ENCODE data around the gene NFIX.
A peak's percentile ranks its signal among the peaks of the same experiment; 100 is the strongest.

The NFIX gene

DNA sequence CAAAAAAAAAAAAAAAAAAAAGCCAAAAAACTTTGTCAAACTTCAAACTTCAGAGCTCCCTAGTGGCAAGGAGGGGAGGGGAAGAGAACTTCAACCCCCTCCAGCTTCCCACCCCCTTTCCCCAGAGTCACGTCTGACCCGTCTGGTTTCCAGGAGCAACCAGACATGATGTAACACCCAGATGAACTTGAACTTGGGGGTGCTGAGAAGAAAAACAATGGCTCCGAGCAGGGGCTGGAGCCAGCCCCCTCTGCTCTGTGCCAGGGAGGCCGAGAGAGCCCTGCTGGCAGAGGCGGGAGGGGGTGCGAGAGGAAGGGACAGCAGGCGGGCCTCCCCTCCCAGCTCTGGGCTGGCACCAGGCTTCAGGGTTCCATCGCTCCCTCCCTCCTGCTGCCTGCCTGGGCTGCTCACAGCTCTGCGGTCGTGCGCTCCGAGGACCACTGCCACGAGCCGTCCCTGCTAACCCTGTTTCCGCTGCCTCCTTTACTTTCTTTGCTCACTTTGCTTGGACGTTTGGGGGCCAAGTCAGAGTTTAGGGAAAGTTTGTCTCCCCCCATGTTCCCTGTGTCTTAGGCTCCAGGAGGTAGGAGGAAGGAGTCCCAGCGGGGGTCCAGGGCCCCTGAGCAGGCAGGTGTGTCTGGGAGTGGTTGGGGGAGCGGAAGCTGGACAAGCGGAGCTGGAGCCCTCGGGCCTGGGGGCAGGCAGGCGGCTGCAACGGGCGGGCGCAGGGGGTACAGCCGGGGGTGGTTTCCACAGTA lies 96.3 kb downstream of the NFIX start:
- DNase-seq (ENCODE audit: low read depth in 2 of 2), result no peak

- DNase-seq (ENCODE audit: low read depth in 2 of 2), result no peak
Observed at GRCh38 chr19:13092158-13092543, 96.9 kb downstream of the NFIX start.

DNA sequence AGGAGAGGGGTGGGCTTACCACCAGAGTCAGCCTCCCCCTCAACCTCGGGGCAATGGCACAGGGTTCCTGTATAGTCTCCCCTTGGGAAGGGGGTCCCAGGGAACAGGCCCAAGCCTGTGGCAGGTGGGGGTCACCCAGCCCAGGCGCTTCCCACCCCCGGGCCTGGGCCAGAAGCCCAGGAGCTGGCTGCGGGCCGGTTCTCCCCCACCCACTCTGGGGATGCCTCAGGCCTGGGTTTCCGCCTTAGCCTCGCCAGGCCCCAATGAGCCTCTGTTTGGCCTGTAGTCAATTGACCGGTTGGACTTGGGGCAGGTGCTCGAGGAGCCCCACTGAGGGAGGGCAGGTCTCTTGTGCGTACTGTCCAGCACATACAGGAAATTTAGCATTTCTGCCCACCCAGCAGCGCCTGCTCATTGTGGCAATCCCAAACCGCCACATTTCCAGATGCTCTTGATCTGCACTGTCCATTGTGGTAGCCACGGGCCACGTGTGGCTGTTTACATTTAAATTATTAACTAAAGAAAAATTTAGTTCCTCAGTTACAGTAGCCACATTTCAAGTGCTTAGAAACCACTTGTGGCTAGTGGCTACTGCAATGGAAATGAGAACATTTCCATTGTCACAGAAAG lies 97.4 kb downstream of the NFIX start:
- no peak for DNase-seq (ENCODE audit: low read depth in 2 of 2)

DNA sequence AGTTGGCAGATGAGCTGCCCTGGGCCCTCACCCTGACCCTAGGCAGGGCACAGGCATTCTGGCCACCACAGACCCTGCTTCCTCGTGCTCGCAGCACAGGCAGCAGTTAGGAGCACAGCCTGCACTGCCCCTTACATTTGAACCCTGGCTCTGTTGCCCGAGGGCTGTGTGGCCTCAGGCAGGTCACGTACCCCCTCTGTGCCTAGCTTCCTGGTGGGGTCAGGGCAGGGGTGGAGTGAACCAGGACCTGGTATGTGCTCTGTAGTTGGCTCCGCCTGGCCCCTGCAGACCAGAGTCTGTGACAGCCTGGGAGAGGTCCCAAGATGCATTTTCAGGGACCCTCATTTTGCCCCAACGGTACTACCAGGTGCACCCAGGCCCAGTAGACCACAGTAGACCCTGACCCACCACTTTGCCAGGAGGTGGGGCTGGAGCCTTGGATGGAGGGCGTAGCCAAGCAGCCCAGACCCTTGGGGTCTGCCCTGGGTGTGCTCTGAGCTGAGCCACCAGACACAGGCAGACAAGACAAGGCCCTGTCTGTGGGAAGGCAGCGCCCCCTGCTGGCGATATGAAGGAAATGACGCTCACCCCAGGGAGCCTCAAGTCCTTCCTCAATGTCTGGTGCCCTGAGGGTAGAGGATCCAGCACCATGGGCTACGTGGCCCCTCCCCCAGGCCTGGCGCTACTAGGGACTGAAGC lies 98.3 kb downstream of the NFIX start:
- DNase-seq (ENCODE audit: low read depth in 2 of 2), result peak; percentile 76 to 77

GRCh38 chr19:13094106-13094504 lies 98.8 kb downstream of the NFIX start:
- DNase-seq (ENCODE audit: low read depth in 2 of 2), result no peak

GRCh38 chr19:13094771-13095392 lies 99.6 kb downstream of the NFIX start:
- no peak for DNase-seq (ENCODE audit: low read depth in 2 of 2)

- no peak for DNase-seq (ENCODE audit: low read depth in 2 of 2)
Observed at GRCh38 chr19:13095393-13095784, 100.1 kb downstream of the NFIX start.

DNA sequence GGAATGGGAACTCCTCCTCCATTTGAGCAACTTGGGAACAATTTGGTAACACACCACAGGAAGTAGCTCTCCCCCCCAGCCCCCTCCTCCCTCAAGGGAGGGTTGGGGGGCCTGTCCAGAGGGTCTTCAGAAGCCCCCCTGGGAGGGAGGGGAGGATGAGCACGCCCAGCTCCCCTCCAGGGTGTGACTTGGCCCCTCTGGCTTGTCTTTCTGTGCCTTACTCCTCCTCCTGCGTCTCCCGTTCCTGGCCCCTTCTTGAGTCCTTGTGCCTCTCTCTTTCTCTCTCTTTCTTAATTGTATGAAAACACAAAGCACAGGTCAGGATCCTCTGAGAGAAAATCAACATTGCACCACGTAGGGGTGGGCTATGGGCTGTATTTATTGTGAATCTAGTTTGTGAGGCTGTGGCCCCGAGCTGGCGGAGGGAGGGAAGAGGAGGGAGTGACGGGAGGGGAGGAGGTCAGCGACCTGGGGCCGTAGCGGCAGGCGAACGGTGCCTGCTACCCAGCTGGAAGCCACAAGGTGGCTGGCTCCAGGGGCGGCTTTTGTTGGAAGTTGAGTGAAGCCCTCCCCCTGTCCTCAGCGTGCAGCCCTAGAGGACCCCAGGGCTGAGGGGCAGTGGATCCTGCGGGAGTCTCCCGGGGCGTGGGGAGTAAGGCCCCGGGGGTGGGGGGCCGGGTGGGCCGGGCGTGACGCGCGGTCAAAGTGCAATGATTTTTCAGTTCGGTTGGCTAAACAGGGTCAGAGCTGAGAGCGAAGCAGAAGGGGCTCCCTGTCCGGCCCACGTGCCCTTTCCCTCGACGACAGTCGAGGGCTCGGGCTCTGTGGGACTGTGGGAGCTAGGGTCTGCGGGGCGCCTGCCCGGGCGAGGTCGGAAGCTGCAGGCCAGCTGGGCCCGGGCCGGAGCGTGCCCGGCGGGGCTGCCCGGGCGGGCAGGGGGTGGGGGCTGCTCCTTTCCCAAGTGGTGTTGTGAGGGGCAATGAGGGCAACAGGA lies 101.0 kb downstream of the NFIX start:
- no peak for DNase-seq (ENCODE audit: low read depth in 2 of 2)

DNA sequence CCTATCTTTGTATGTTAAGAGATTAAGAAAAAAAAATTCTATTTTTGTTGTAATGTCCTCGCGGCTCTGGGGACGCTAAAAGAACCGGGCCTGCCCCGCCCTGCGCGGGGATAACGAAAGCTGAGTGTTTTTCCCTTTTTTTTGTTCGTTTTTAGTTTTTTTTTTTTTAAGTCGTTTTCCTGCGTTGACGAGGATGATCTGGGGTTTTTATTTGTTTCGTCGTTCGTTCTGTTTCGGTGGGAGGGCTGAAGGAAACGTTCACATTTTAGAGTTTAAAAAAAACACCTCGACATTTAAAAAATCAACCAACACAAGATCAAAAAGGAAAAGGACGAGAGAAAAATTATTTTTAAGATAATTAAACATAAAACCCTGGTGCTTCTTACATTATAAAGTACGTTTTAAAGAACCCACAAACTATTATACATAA lies 101.8 kb downstream of the NFIX start:
- no peak for DNase-seq (ENCODE audit: low read depth in 2 of 2)

GRCh38 chr19:13097463-13098258 lies 102.4 kb downstream of the NFIX start:
- no peak for DNase-seq (ENCODE audit: low read depth in 2 of 2)

DNA sequence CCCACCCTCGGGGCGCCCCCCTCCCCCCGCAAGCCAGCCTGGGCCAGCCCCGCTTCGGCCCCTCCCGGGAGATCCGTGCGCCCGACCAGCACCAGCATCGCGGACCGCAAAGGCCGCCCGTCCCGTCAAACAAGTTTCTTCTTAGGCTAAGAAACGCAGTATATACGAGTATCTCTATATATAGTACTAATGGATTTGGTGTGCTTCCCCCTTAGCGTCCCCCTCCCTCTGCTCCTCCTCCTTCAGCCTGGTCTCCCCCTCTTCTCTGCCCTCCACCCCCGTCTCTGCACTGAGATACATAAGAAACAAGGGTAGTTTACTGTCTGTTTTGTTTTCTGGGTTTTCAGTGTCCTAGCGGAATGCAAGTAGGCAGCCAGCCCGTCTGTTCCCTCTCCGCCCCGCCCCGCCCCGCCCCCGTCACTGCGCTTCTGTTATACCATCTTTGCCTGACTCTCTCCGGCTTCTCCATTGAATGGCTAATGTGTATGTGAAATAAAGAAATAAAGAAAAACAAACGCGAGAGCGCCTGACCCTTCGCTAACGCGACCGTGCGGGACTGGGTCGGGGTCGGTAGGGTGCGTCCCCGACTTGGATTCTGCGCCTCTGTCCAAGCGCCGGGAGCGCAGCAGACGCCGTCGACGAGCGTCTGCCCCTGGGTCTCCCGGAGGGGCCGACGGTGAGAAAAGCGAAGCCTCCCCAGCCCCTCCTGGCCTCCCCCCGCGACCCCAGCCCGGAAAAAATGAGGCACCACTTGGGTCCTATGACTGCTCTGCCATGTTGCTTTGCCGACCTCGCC lies 103.2 kb downstream of the NFIX start:
- DNase-seq (ENCODE audit: low read depth in 2 of 2), result no peak

DNA sequence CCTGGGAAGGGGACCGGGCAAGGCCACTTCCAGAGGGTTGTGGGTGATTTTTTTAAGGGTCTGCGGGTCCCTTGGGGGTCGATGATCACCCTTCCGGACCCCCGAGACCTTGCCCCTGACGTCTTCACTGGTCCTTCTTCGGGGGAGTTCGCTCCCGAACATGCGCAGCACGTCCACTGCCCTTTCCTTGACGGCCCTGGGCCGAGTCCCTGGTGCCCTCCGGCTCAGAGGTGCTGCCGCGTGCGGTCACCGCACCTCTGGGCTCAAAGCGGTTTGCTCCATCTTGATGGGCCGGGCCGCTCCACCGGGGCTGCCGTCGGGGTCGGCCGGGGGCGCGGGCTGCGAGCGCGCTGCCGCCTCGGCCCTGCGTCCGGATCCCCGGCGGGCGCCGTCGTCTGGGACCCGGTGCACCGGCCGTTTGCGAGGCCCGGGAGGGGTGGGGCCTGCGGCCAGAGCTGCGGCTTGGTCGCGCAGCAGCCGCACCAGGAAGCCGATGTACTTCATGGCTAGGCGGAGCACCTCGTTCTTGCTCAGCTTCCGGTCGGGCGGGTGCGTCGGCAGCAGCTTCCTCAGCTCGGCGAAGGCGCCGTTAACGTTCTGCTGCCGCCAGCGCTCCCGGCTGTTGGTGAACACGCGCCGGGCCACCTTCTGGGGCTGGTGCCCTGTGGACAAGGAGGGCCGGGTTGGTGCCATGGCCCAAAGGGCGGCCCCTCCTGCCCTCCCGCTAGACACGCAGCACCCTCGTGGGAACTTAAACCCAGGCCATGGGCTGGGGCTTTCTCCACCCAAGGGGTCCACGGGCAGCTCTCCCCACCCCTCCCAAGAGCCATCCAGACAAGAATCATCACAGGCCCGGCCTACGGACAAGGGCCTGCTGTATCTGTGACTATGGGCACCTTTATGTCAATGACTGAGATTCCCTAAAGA lies 104.1 kb downstream of the NFIX start:
- peak; percentile 45 to 60 for DNase-seq (ENCODE audit: low read depth in 2 of 2)

- peak in 1 of 2 donors; percentile 59 for DNase-seq (ENCODE audit: low read depth in 2 of 2)
Observed at GRCh38 chr19:13100031-13100588, 104.8 kb downstream of the NFIX start.

DNA sequence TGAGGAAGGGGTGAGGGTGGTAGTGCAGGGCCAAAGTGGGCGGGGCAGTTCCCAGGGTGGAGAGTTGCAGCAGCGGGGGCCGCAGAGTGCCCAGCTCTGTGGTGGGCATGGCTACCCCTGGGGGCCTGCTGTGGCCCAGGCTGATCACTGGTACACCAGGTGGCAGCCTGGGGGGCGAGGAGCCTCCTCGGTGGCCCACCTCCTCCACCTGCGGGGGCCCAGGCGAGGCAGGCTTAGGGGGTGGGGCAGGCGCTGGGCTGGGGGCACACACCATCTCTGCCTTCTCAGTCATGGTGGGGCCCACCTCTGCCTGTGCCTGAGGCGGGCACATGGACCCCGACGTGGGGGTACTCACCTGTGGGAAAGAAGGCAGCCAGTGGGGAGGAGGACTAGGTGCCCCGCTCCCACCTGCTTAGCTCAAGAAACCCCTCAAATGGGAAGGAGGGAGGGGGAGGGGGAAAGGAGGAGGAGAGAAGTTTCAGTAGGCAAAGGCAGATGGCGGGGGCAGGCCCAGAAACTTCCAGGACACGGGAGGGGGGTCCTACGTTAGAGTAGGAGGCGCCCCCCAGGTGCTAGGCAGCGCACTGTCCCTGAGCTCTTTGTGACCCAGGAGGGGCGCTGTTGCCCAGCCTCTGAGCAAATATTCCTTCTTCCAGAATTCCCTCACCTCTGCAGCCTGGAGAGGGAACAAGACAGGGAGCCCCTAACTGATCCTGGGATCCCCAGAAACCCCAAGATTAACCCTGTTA lies 105.7 kb downstream of the NFIX start:
- DNase-seq (ENCODE audit: low read depth in 2 of 2), result no peak

- no peak for DNase-seq (ENCODE audit: low read depth in 2 of 2)
Observed at GRCh38 chr19:13101590-13102415, 106.5 kb downstream of the NFIX start.

- DNase-seq (ENCODE audit: low read depth in 2 of 2), result no peak
Observed at GRCh38 chr19:13102416-13102665, 107.1 kb downstream of the NFIX start.

Data from activated CD4-positive, alpha-beta T cell treated with anti-CD3 and anti-CD28 coated beads for 24 hours (primary cell).